ENCODE results near the gene FTO.

FTO gene

GRCh38 chr16:53839150-53839549 lies 135.2 kb downstream of the FTO start:
- Histone ChIP-seq H3K27ac (ENCODE audit: low read depth, low read length) (no peak overlapping the region), H3K9me3 (ENCODE audit: insufficient read depth, low read length) (no peaks in the 10 kb centered on the region), H3K27me3 (ENCODE audit: low read length) (no peaks in the 10 kb centered on the region), H3K79me2 (ENCODE audit: insufficient read depth, low read length) (no peaks in the 10 kb centered on the region), H4K20me1 (ENCODE audit: low read depth, low read length) (no peaks in the 10 kb centered on the region), H3K9ac (ENCODE audit: low read length) (no peak overlapping the region), H3K4me3 (ENCODE audit: insufficient read depth, low read length, poor library complexity, severe bottlenecking) (no peak overlapping the region), H3K36me3 (ENCODE audit: low read length) (no peaks in the 10 kb centered on the region), H3K9me2 (replicated peaks; ENCODE audit: insufficient read depth, low read length) (no peaks in the 10 kb centered on the region), H3K4me2 (ENCODE audit: low read depth, low read length, poor library complexity, severe bottlenecking) (no peak overlapping the region), H2AFZ (ENCODE audit: low read depth, low read length, severe bottlenecking) (no peak overlapping the region), H3F3A (ENCODE audit: insufficient read depth) (no peaks in the 10 kb centered on the region)
- TF ChIP-seq CTCF (IDR thresholded peaks at IDR 0.05; ENCODE audit: insufficient read depth, low read length, poor library complexity, severe bottlenecking) = no peak

GRCh38 chr16:53840456-53840855 lies 136.5 kb downstream of the FTO start:
- H2AFZ ChIP-seq (ENCODE audit: low read depth, low read length, severe bottlenecking) = no peak overlapping the region
- H3F3A ChIP-seq (ENCODE audit: insufficient read depth) = no peaks in the 10 kb centered on the region
- no peaks in the 10 kb centered on the region for H3K9me3 ChIP-seq (ENCODE audit: insufficient read depth, low read length)
- H3K4me2 ChIP-seq (ENCODE audit: low read depth, low read length, poor library complexity, severe bottlenecking) = no peak overlapping the region
- no peak overlapping the region for H3K27ac ChIP-seq (ENCODE audit: low read depth, low read length)
- H3K79me2 ChIP-seq (ENCODE audit: insufficient read depth, low read length) = no peaks in the 10 kb centered on the region
- no peak overlapping the region for H3K4me3 ChIP-seq (ENCODE audit: insufficient read depth, low read length, poor library complexity, severe bottlenecking)
- no peaks in the 10 kb centered on the region for H4K20me1 ChIP-seq (ENCODE audit: low read depth, low read length)
- H3K27me3 ChIP-seq (ENCODE audit: low read length) = no peaks in the 10 kb centered on the region
- H3K36me3 ChIP-seq (ENCODE audit: low read length) = no peaks in the 10 kb centered on the region
- no peak overlapping the region for H3K9ac ChIP-seq (ENCODE audit: low read length)
- TF ChIP-seq EZH2phosphoT487 (conservative IDR thresholded peaks at IDR 0.05; ENCODE audit: low read length) (no peak), CTCF (IDR thresholded peaks at IDR 0.05; ENCODE audit: insufficient read depth, low read length, poor library complexity, severe bottlenecking) (no peak)
- no peaks in the 10 kb centered on the region for H3K9me2 ChIP-seq (replicated peaks; ENCODE audit: insufficient read depth, low read length)

GRCh38 chr16:53841884-53842283 lies 137.9 kb downstream of the FTO start:
- Histone ChIP-seq H3K4me2 (ENCODE audit: low read depth, low read length, poor library complexity, severe bottlenecking) (no peak overlapping the region), H3K4me3 (ENCODE audit: insufficient read depth, low read length, poor library complexity, severe bottlenecking) (no peak overlapping the region), H3F3A (ENCODE audit: insufficient read depth) (no peaks in the 10 kb centered on the region), H2AFZ (ENCODE audit: low read depth, low read length, severe bottlenecking) (no peak overlapping the region), H4K20me1 (ENCODE audit: low read depth, low read length) (no peaks in the 10 kb centered on the region), H3K27ac (ENCODE audit: low read depth, low read length) (no peak overlapping the region), H3K9ac (ENCODE audit: low read length) (no peak overlapping the region), H3K36me3 (ENCODE audit: low read length) (no peaks in the 10 kb centered on the region), H3K9me2 (replicated peaks; ENCODE audit: insufficient read depth, low read length) (no peaks in the 10 kb centered on the region), H3K79me2 (ENCODE audit: insufficient read depth, low read length) (no peaks in the 10 kb centered on the region), H3K27me3 (ENCODE audit: low read length) (no peaks in the 10 kb centered on the region), H3K9me3 (ENCODE audit: insufficient read depth, low read length) (no peaks in the 10 kb centered on the region)
- TF ChIP-seq CTCF (IDR thresholded peaks at IDR 0.05; ENCODE audit: insufficient read depth, low read length, poor library complexity, severe bottlenecking) = no peak

- no peak overlapping the region for H3K9ac ChIP-seq (ENCODE audit: low read length)
- no peaks in the 10 kb centered on the region for H3K79me2 ChIP-seq (ENCODE audit: insufficient read depth, low read length)
- no peak for TF ChIP-seq CTCF (IDR thresholded peaks at IDR 0.05; ENCODE audit: insufficient read depth, low read length, poor library complexity, severe bottlenecking)
- TF ChIP-seq EZH2phosphoT487 (conservative IDR thresholded peaks at IDR 0.05; ENCODE audit: low read length) = no peak
- no peaks in the 10 kb centered on the region for H3K9me2 ChIP-seq (replicated peaks; ENCODE audit: insufficient read depth, low read length)
- no peaks in the 10 kb centered on the region for H3K9me3 ChIP-seq (ENCODE audit: insufficient read depth, low read length)
- no peak overlapping the region for H2AFZ ChIP-seq (ENCODE audit: low read depth, low read length, severe bottlenecking)
- no peaks in the 10 kb centered on the region for H4K20me1 ChIP-seq (ENCODE audit: low read depth, low read length)
- H3F3A ChIP-seq (ENCODE audit: insufficient read depth) = no peaks in the 10 kb centered on the region
- H3K27ac ChIP-seq (ENCODE audit: low read depth, low read length) = no peak overlapping the region
- no peak overlapping the region for H3K4me2 ChIP-seq (ENCODE audit: low read depth, low read length, poor library complexity, severe bottlenecking)
- no peaks in the 10 kb centered on the region for H3K36me3 ChIP-seq (ENCODE audit: low read length)
- no peak overlapping the region for H3K4me3 ChIP-seq (ENCODE audit: insufficient read depth, low read length, poor library complexity, severe bottlenecking)
- H3K27me3 ChIP-seq (ENCODE audit: low read length) = no peaks in the 10 kb centered on the region
These were observed 139.1 kb downstream of the FTO start for GRCh38 chr16:53843084-53843483.
